OCI-LY3 (cell line): ENCODE measurements around the gene HDAC6.
"Not testable (repeated sequence)": the region's sequence is repeated elsewhere in the genome, so short reads cannot be mapped to it uniquely, and the experiment has no call there.

ENCODE experiments used
- H2AFZ ChIP-seq: fragments of 200-600, 300-600 bp; shearing (Covaris generic); 2 replicates; pipeline ENCODE4 v1.6.0; 2014; ENCODE audit warnings: antibody characterized with exemption, low read depth, low read length
- H3K27ac ChIP-seq: fragments of 200-600, 300-600 bp; sonication (generic); 2 replicates; pipeline ENCODE4 v1.5.1; 2014; ENCODE audit warnings: mild to moderate bottlenecking, low read length, moderate library complexity, mixed read lengths
- H3K27me3 ChIP-seq: fragments of 200-600, 300-600 bp; sonication (generic); 2 replicates; pipeline ENCODE4 v1.6.1; 2014; ENCODE audit warnings: low read depth, low read length, mixed read lengths
- H3K36me3 ChIP-seq: fragments of 200-600, 300-600 bp; sonication (generic); replicated peaks from 2 replicates; pipeline ENCODE3; 2014; ENCODE audit warnings: low read depth, low read length, mixed read lengths
- H3K4me1 ChIP-seq: fragments of 300-600, 200-600 bp; sonication (generic); 2 replicates; pipeline ENCODE4 v1.6.1; 2014; ENCODE audit warnings: low read length, mixed read lengths
- H3K4me2 ChIP-seq: fragments of 200-600, 300-600 bp; sonication (generic); 2 replicates; pipeline ENCODE4 v1.6.1; 2014; ENCODE audit warnings: low read length, mixed read lengths
- H3K4me3 ChIP-seq: fragments of 300-600, 200-600 bp; sonication (generic); 2 replicates; pipeline ENCODE4 v1.5.1; 2014; ENCODE audit warnings: antibody characterized with exemption, mild to moderate bottlenecking, low read length, moderate library complexity
- H3K79me2 ChIP-seq: fragments of 300-600, 200-600 bp; shearing (Covaris generic); 2 replicates; pipeline ENCODE4 v1.6.1; 2014; ENCODE audit warnings: mild to moderate bottlenecking, low read length, mixed read lengths
- H3K9ac ChIP-seq: fragments of 300-600, 200-600 bp; shearing (Covaris generic); 2 replicates; pipeline ENCODE4 v1.6.0; 2014; ENCODE audit warnings: mild to moderate bottlenecking, low read length, moderate library complexity
- H3K9me3 ChIP-seq: fragments of 200-600, 300-600 bp; shearing (Covaris generic); 2 replicates; pipeline ENCODE4 v1.6.1; 2014; ENCODE audit warnings: low read length, mixed read lengths; ENCODE audit not compliant: insufficient read depth
- H4K20me1 ChIP-seq: fragments of 200-600, 300-600 bp; sonication (generic); 2 replicates; pipeline ENCODE4 v1.6.1; 2016; ENCODE audit warnings: low read length, mixed read lengths; ENCODE audit not compliant: insufficient read depth
- EZH2phosphoT487 ChIP-seq: fragments of 200-600 bp; shearing (Covaris generic); IDR thresholded peaks from 2 replicates; pipeline ENCODE4 v1.6.1; 2018; ENCODE audit warnings: antibody characterized with exemption, mixed run types, low read depth
- TF ChIP-seq, protein P1 (sequence below): fragments of 200-600, 300-600 bp; sonication (generic); IDR thresholded peaks from 2 replicates; pipeline ENCODE4 v1.5.1; 2014; ENCODE audit warnings: antibody characterized with exemption, low read length, low read depth

HDAC6 gene

DNA sequence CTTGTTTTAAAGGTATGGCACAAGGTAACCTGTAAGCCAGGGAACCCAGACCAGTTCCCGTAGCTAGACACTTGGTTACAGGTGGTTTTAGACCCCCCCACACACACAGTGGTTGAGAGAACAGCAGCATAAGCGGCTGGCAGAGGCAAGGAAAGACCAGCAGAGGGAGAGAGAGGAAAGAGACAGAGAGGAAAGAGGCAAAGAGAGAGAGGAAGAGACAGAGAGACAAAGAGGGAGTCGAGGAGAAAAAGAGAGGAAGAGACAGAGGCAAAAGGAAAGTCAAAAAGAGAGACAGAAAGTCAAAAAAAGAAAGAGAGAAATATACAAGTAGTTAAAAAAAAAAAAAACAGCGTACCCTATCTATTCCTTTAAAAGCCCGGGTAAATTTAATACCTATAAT is 53.0 kb downstream of the HDAC6 start:
- Histone ChIP-seq H3K4me2 (peak overlapping the region; percentile 26), H3K9ac (no peak overlapping the region), H3K27me3 (no peaks in the 10 kb centered on the region), H4K20me1 (no peaks in the 10 kb centered on the region), H3K27ac (no peak overlapping the region), H2AFZ (0 out of 2 replicates have a peak overlapping the region, but pooled peaks have one; percentile 39), H3K36me3 (no peaks in the 10 kb centered on the region), H3K79me2 (no peaks in the 10 kb centered on the region), H3K4me1 (peaks cover 8% of the 10 kb centered on the region), H3K4me3 (no peak overlapping the region; the same call in 1 of the 2 replicates), H3K9me3 (no peaks in the 10 kb centered on the region)
- TF ChIP-seq EZH2phosphoT487 = no peak
- TF ChIP-seq, protein P1, sequence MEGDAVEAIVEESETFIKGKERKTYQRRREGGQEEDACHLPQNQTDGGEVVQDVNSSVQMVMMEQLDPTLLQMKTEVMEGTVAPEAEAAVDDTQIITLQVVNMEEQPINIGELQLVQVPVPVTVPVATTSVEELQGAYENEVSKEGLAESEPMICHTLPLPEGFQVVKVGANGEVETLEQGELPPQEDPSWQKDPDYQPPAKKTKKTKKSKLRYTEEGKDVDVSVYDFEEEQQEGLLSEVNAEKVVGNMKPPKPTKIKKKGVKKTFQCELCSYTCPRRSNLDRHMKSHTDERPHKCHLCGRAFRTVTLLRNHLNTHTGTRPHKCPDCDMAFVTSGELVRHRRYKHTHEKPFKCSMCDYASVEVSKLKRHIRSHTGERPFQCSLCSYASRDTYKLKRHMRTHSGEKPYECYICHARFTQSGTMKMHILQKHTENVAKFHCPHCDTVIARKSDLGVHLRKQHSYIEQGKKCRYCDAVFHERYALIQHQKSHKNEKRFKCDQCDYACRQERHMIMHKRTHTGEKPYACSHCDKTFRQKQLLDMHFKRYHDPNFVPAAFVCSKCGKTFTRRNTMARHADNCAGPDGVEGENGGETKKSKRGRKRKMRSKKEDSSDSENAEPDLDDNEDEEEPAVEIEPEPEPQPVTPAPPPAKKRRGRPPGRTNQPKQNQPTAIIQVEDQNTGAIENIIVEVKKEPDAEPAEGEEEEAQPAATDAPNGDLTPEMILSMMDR = peak; percentile 33

DNA sequence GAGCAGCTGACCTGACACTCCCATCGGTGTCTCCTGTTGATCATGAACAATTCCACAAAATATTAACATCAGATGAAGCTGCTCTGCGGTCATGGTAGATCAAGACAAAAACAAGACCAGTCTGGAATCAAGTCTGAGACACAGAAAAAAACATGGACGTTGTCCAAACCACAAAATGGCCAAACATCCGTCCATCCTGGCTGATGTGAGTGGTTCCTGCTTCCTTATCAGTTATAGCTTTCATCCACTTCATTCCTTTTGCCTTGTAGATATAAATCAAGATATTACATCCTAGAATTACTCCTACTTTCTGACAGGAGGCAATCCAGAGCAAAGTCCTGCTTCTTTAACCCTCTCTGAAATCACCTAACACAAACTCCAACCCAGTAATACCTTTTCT is 62.3 kb downstream of the HDAC6 start:
- no peak overlapping the region for H2AFZ ChIP-seq
- H3K27ac ChIP-seq = no peak overlapping the region

DNA sequence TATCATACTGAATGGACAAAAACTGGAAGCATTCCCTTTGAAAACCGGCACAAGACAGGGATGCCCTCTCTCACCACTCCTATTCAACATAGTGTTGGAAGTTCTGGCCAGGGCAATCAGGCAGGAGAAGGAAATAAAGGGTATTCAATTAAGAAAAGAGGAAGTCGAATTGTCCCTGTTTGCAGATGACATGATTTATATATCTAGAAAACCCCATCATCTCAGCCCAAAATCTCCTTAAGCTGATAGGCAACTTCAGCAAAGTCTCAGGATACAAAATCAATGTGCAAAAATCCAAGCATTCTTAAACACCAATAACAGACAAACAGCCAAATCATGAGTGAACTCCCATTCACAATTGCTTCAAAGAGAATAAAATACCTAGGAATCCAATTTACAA is 70.2 kb downstream of the HDAC6 start:
- not testable (repeated sequence) for H4K20me1 ChIP-seq

More for the DNA sequence above, 62.3 kb downstream of the HDAC6 start:
- TF ChIP-seq, protein P1 = no peak
- no peak for TF ChIP-seq EZH2phosphoT487
- no peak overlapping the region for H3K4me3 ChIP-seq
- no peak overlapping the region for H3K4me2 ChIP-seq
- H4K20me1 ChIP-seq = no peaks in the 10 kb centered on the region
- no peaks in the 10 kb centered on the region for H3K4me1 ChIP-seq
- no peaks in the 10 kb centered on the region for H3K36me3 ChIP-seq
- no peaks in the 10 kb centered on the region for H3K79me2 ChIP-seq
- H3K27me3 ChIP-seq = no peaks in the 10 kb centered on the region
- H3K9me3 ChIP-seq = no peaks in the 10 kb centered on the region
- H3K9ac ChIP-seq = no peak overlapping the region

More for the DNA sequence above, 70.2 kb downstream of the HDAC6 start:
- not testable (repeated sequence) for H3K36me3 ChIP-seq, H2AFZ ChIP-seq, H3K4me2 ChIP-seq, H3K4me3 ChIP-seq, H3K27me3 ChIP-seq, H3K9ac ChIP-seq, H3K27ac ChIP-seq, H3K79me2 ChIP-seq, H3K4me1 ChIP-seq, H3K9me3 ChIP-seq
